Keratinocyte (primary cell): ENCODE measurements around the gene HTRA3. TPM values are rescaled to one million over a fixed set of nuclear protein-coding genes. Genes with fewer than 3 reads are reported as not detected.

ENCODE experiments used
- DNase-seq: peaks from one replicate; pipeline ENCODE4 v3.0.0-alpha.2; 2011; ENCODE audit warnings: low read depth, missing footprints, low spot score
- FAIRE-seq: peaks from 2 replicates; lab custom pipeline; 2011; peaks lifted over from hg19 to GRCh38; lab: Jason Lieb, UNC
- H2AFZ ChIP-seq: 2 replicates; pipeline ENCODE4 v1.6.0; 2012; ENCODE audit warnings: low read length, control low read depth, inconsistent platforms; ENCODE audit not compliant: control insufficient read depth
- H3K27ac ChIP-seq: 2 replicates; pipeline ENCODE4 v1.5.1; 2011; ENCODE audit warnings: low read length; ENCODE audit not compliant: control insufficient read depth, insufficient read depth
- H3K27me3 ChIP-seq: 3 replicates; pipeline ENCODE4 v1.6.0; 2011; ENCODE audit warnings: low read length; ENCODE audit not compliant: control insufficient read depth, insufficient read depth; ENCODE audit errors: extremely low read depth
- H3K36me3 ChIP-seq, 2 experiments: 2 replicates in 1 of 2; 3 replicates in 1 of 2; pipeline ENCODE4 v1.5.1; 2011; ENCODE audit warnings: low read length in 2 of 2, mild to moderate bottlenecking in 1 of 2; ENCODE audit not compliant: control insufficient read depth in 2 of 2, insufficient read depth in 2 of 2; ENCODE audit errors: extremely low read depth in 1 of 2
- H3K4me1 ChIP-seq: 3 replicates; pipeline ENCODE4 v1.5.1; 2011; ENCODE audit warnings: low read length; ENCODE audit not compliant: control insufficient read depth, insufficient read depth; ENCODE audit errors: extremely low read depth
- H3K4me2 ChIP-seq: 3 replicates; pipeline ENCODE4 v1.6.0; 2011; ENCODE audit warnings: low read depth, low read length; ENCODE audit not compliant: control insufficient read depth, insufficient read depth; ENCODE audit errors: extremely low read depth
- H3K4me3 ChIP-seq, 3 experiments: fragments of 200-600 bp in 1 of 3; sonication (generic) in 1 of 3; 2 replicates in 2 of 3; 3 replicates in 1 of 3; pipeline ENCODE4 v1.5.1; 2011 to 2016; ENCODE audit warnings: low read length in 3 of 3, mild to moderate bottlenecking in 3 of 3, control low read depth in 2 of 3, inconsistent platforms in 1 of 3, low read depth in 1 of 3, mixed read lengths in 1 of 3, mixed run types in 1 of 3, moderate library complexity in 1 of 3; ENCODE audit not compliant: control insufficient read depth in 2 of 3, insufficient read depth in 2 of 3; ENCODE audit errors: extremely low read depth in 1 of 3
- H3K79me2 ChIP-seq: 2 replicates; pipeline ENCODE4 v1.6.0; 2012; ENCODE audit warnings: low read length; ENCODE audit not compliant: control insufficient read depth, insufficient read depth
- H3K9ac ChIP-seq: 3 replicates; pipeline ENCODE4 v1.6.0; 2011; ENCODE audit warnings: low read length; ENCODE audit not compliant: control insufficient read depth, insufficient read depth; ENCODE audit errors: extremely low read depth
- H3K9me1 ChIP-seq: 3 replicates; pipeline ENCODE4 v1.6.0; 2011; ENCODE audit warnings: low read length; ENCODE audit not compliant: control insufficient read depth, insufficient read depth; ENCODE audit errors: extremely low read depth
- H3K9me3 ChIP-seq: 2 replicates; pipeline ENCODE4 v1.5.1; 2012; ENCODE audit warnings: low read depth, low read length; ENCODE audit not compliant: control insufficient read depth
- H4K20me1 ChIP-seq: 3 replicates; pipeline ENCODE4 v1.6.0; 2011; ENCODE audit warnings: low read length; ENCODE audit not compliant: control insufficient read depth, insufficient read depth; ENCODE audit errors: extremely low read depth
- EZH2 ChIP-seq: IDR thresholded peaks from one replicate; pipeline ENCODE4 v1.6.1; 2012; ENCODE audit warnings: inconsistent platforms, mild to moderate bottlenecking, low read length, moderate library complexity
- dilution Hi-C: fragments of 300-500 bp; cut with MboI; formaldehyde crosslinking; loops from one replicate; pipeline ENCODE4 v1.7.0; 2020; ENCODE audit warnings: low sequenced_read_pairs; ENCODE audit not compliant: extremely low pct_ligation_motif_present
- polyA plus RNA-seq, 5 experiments: library from polyadenylated mRNA; depleted of rRNA in 3 of 5; stranded (reverse) in 3 of 5; stranded (forward) in 1 of 5; unstranded in 1 of 5; fragments of >200 nt; gene quantifications; 1 replicate in 1 of 5; 2 replicates in 3 of 5; 3 replicates in 1 of 5; pipeline versions ENCODE4 v1.2.1 to v1.2.3, GENCODE V29; 2011 to 2012; ENCODE audit warnings: missing spikeins in 2 of 5, low read depth in 1 of 5, low replicate concordance in 1 of 5
- TF ChIP-seq, protein P1 (sequence below), 3 experiments: IDR thresholded peaks in 1 of 3; conservative IDR thresholded peaks in 1 of 3; optimal IDR thresholded peaks in 1 of 3; 2 replicates in 2 of 3; 3 replicates in 1 of 3; pipeline versions ENCODE3 to v1.5.1; 2011; ENCODE audit warnings: low read length in 3 of 3, mild to moderate bottlenecking in 3 of 3, moderate library complexity in 2 of 3, control low read depth in 1 of 3, inconsistent platforms in 1 of 3; ENCODE audit not compliant: insufficient read depth in 2 of 3; ENCODE audit errors: extremely low read depth in 1 of 3

The HTRA3 gene
- polyA plus RNA-seq, 1 donor (not counting 4 experiments of a cell fraction or from before 2014, with no cell fraction given), result not detected

DNA sequence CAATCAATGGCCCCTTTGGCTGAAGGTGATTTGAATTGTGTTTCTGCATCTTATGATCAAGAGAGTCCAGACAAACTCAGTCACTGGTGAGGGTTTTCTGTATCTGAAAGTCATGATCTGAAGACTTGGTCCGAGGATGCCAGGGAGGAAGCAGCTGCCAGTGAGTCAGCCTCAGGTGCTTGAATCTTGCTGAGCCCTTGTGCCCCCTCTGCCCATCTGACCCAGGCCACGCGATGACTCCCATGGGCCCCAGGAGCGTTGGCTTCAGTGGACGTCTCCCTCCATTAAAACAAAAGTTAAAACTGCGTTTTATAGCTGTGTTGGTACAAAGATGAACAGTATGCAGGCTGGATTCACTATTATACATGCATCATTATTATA, 62.0 kb downstream of the HTRA3 start:
- FAIRE-seq (no peak), DNase-seq (no peak)
- Histone ChIP-seq H3K4me3 (no peak overlapping the region), H3K9me1 (no peaks in the 10 kb centered on the region), H3K27me3 (no peaks in the 10 kb centered on the region), H2AFZ (no peak overlapping the region), H4K20me1 (no peaks in the 10 kb centered on the region), H3K4me2 (no peak overlapping the region), H3K9ac (no peak overlapping the region), H3K4me1 (peaks cover 16% of the 10 kb centered on the region), H3K27ac (no peak overlapping the region), H3K36me3 (no peaks in the 10 kb centered on the region), H3K79me2 (no peaks in the 10 kb centered on the region), H3K9me3 (no peaks in the 10 kb centered on the region)
- dilution Hi-C loops, result no loop called here
- TF ChIP-seq EZH2, result no peak
- TF ChIP-seq, protein P1, sequence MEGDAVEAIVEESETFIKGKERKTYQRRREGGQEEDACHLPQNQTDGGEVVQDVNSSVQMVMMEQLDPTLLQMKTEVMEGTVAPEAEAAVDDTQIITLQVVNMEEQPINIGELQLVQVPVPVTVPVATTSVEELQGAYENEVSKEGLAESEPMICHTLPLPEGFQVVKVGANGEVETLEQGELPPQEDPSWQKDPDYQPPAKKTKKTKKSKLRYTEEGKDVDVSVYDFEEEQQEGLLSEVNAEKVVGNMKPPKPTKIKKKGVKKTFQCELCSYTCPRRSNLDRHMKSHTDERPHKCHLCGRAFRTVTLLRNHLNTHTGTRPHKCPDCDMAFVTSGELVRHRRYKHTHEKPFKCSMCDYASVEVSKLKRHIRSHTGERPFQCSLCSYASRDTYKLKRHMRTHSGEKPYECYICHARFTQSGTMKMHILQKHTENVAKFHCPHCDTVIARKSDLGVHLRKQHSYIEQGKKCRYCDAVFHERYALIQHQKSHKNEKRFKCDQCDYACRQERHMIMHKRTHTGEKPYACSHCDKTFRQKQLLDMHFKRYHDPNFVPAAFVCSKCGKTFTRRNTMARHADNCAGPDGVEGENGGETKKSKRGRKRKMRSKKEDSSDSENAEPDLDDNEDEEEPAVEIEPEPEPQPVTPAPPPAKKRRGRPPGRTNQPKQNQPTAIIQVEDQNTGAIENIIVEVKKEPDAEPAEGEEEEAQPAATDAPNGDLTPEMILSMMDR (optimal IDR thresholded peaks at IDR 0.05 in 1 of 3, IDR thresholded peaks at IDR 0.05 in 1 of 3, conservative IDR thresholded peaks at IDR 0.05 in 1 of 3; ENCODE audit: extremely low read depth in 1 of 3, insufficient read depth in 2 of 3, low read length in 3 of 3), result no peak

DNA sequence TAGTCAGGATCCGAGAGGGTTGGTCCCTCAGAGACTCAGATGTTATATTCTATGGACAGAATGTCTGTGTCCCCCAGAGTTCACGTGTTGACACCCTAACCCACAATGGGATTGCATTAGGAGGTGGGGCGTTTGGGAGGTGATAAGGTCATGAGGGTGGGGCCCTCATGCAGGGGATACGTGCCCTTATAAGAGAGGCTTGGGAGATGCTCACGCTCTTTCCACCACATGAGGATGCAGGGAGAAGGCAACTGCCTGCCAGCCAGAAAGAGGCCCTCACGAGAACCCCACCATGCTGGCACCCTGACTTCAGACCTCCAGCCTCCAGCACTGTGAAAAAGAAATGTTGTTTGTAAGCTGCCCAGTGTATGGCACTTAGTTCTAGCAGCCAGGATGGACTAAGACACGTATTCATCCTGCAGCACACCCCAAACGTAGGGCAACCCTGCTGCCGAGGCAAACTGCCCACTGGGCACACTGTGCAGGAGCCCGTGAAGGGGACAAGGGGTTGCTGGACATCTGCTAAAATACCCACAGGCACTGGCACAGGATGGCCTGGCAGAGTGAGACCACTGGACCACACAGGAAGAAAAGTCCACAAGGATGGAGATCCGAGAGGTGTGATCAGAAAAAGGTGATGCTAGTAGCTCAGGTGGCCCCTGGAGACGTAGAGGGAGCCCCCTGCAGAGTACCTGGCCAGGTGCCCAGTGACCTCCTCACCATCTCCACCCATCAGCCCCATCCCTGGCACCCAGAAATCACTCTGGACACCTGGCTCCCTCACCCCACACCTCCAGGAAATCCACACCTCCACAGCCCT, 62.7 kb downstream of the HTRA3 start:
- H3K9ac ChIP-seq, result no peak overlapping the region
- H3K9me3 ChIP-seq, result no peaks in the 10 kb centered on the region
- no peak overlapping the region for H3K4me2 ChIP-seq
- H3K79me2 ChIP-seq, result no peaks in the 10 kb centered on the region
- H3K27ac ChIP-seq, result no peak overlapping the region
- dilution Hi-C loops, result no loop called here
- no peaks in the 10 kb centered on the region for H3K9me1 ChIP-seq
- H4K20me1 ChIP-seq, result no peaks in the 10 kb centered on the region
- peaks cover 22% of the 10 kb centered on the region for H3K4me1 ChIP-seq
- no peak overlapping the region for H2AFZ ChIP-seq
- no peaks in the 10 kb centered on the region for H3K36me3 ChIP-seq
- DNase-seq, result no peak
- no peaks in the 10 kb centered on the region for H3K27me3 ChIP-seq
- H3K4me3 ChIP-seq, result no peak overlapping the region
- FAIRE-seq, result no peak
- TF ChIP-seq, protein P1 (optimal IDR thresholded peaks at IDR 0.05 in 1 of 3, IDR thresholded peaks at IDR 0.05 in 1 of 3, conservative IDR thresholded peaks at IDR 0.05 in 1 of 3; ENCODE audit: extremely low read depth in 1 of 3, insufficient read depth in 2 of 3, low read length in 3 of 3), result no peak
- no peak for TF ChIP-seq EZH2
